Right renal cortex interstitium (tissue), 3 donors: ENCODE results near the gene FGF7. TPM values are rescaled to one million over a fixed set of nuclear protein-coding genes. Genes with fewer than 3 reads are reported as not detected.
A peak's percentile ranks its signal among the peaks of the same experiment; 100 is the strongest.
"Not testable (repeated sequence)": the region's sequence is repeated elsewhere in the genome, so short reads cannot be mapped to it uniquely, and the experiment has no call there.

ENCODE experiments used
- DNase-seq, 3 donors: peaks; one replicate each; pipeline ENCODE4 v3.0.0-alpha.2; 2013; ENCODE audit warnings: low read depth in 3 of 3, low spot score in 2 of 3
- polyA plus RNA-seq, 3 donors: library from polyadenylated mRNA; unstranded; fragments of 120-200 nt; gene quantifications; one replicate each; pipeline ENCODE4 v1.2.1, GENCODE V29; 2013; ENCODE audit not compliant: insufficient read length in 3 of 3

The FGF7 gene, protein sequence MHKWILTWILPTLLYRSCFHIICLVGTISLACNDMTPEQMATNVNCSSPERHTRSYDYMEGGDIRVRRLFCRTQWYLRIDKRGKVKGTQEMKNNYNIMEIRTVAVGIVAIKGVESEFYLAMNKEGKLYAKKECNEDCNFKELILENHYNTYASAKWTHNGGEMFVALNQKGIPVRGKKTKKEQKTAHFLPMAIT
- 10 to 100 TPM; 15.3 to 32.7 (median 31.2) TPM for polyA plus RNA-seq

DNA sequence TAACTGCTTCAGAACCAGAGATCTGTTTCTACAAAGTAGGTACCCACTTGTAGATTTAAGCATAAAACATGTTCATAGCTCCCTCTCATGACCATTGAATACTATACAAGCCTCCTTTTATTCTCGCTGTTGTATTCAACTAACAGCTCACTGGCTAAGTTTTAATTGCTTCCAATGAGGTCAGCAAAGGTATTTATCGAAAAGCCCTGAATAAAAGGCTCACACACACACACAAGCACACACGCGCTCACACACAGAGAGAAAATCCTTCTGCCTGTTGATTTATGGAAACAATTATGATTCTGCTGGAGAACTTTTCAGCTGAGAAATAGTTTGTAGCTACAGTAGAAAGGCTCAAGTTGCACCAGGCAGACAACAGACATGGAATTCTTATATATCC lies at the start of gene FGF7:
TSS of gene FGF7 (plus strand) at position 222 of the 400 bp plus-strand sequence. CDS start 1,056 bp downstream, outside the sequence.
- DNase-seq = no peak

DNA sequence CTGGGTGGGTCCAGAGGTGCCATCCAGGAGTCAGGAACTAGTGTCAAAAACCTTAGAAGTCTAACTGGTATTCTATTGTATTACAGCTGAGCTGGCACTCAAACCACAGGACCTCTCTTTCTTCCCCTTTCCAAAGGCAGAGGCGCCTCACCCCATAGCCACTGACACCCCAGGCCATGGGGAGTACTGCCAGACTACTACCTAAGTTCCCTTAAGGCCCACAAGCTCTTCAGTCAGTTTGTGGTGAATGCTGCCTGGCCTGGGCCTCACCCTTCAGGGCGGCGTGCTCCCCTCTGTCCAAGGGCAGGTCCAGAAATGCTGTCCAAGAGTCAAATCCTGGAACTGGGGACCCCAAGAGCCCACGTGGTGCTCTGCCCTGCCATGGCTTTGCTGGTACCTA lies 43.0 kb upstream of the FGF7 start:
- DNase-seq = no peak

DNA sequence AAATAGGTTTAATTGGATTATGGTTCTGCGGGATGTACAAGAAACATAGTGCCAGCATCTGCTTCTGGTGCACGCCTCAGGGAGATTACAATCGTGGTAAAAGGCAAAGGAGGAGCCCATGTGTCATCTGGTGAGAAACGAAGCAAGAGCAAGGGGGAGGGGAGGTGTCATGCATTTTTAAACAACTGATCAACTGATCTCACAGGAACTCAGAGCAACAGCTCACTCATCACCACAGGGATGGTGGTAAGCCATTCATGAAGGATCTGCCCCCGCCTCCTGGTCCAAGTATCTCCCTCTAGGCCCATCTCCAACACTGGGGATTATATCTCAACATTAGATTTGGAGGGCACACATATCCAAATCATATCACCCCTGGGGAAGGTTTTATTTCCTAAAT lies 42.1 kb upstream of the FGF7 start:
- DNase-seq = no peak

DNA sequence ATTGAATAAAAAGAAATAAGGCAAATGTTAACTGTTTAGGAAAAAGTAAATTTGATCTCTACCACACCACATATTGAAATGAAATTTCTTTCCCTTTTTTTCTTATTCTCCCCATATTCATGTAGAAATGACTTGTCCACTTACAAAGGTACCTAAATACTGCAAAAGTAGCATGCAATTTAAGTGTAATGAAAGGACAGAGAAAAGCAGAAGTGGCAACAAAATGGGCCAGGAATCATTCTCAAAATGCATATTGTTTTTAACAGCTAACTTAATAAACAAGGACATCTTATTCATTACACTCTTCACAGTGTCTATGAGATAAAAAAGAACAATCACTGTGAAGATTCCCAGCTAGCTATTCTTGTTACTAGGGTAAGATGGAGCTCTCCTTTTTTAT lies 40.6 kb upstream of the FGF7 start:
- DNase-seq = no peak

DNA sequence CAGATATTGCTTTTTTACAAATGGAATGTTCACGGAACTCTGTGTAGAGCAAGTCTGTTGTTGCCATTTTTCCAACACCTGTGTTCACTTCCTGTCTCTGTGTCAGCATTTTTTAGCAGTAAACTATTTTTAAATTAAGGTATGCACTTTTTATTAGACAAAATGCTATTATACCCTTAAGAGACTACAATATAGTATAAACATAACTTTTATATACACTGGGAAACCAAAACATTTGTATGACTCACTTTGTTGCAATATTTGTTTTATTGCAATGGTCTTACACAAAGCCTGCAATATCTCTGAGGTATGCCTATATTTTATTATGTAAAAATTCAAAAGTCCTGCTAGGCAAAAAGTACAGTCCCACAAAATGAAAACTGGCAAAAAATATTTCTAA lies 39.8 kb upstream of the FGF7 start:
- no peak for DNase-seq

DNA sequence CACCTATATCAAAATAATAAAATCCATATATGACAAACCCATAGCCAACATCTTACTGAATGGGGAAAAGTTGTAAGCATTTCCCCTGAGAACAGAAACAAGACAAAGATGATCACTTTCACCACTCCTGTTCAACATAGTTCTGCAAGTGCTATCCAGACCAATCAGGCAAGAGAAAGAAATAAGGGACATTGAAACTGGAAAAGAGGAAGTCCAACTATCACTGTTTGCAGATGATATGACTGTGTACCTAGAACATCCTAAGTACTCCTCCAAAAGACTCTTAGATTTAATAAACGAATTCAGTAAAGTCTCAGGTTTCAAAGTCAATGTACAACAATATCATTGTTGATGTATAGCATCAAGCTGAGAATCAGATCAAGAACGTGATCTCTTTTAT lies 35.6 kb upstream of the FGF7 start:
- no peak for DNase-seq

DNA sequence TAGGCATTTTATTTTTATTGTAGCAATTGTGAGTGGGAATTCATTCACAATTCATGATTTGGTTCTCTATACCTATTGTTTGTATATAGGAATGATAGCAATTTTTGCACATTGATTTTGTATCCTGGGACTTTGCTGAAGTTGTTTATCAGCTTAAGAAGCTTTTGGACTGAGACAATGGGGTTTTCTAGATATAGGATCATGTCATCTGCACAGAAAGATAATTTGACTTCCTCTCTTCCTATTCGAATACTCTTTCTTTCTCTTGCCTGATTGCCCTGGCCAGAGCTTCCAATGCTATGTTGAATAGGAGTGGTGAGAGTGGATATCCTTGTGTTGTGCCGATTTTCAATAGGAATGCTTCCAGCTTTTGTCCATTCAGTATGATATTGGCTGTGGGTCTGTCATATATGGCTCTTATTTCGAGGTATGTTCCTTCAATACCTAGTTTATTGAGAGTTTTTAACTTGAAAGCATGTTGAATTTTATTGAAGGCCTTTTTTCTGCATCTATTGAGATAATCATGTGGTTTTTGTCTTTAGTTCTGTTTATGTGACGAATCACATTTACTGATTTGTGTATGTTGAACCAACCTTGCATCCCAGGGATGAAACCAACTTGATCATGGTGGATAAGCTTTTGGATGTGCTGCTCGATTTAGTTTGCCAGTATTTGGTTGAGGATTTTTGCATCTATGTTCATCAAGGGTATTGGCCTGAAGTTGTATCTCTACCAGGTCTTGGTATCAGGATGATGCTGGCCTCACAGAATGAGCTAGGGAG lies 20.3 kb upstream of the FGF7 start:
- not testable (repeated sequence) for DNase-seq

DNA sequence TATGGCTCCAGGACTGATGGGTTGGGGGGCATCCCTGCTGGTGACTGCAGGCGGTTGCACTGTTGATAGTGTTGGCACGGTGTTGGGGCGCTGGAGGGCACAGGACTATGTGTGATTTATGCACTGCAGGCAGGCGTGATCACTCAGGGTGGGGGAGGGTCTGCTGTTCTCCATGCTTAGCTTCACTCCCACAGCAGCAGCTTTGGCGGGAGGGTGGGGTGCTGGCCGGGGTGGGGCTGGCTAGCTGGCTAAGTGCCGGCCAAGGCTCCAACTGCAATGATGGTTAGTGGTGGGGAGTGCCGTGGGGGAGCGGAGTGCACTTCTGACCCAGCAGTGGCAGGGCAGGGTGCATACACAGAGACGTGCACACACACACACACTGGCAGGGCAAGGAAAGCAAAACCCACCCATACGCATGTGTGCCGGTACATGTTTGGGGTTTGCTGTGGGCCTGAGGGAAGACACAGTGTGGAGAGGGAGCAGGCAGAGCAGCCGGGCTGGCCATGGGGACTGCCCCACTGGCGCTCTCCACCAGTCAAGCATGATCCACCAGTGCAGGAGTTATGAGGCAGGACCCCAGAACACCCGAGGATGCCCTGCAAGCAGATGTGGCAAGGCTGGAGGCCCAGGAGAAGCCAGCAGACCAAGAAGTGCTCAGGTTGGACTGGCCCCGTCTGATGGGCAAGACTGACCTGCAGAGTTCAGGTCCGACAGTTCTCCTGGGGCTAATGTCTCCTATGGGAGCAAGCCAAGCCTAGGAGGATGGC lies 16.5 kb upstream of the FGF7 start:
- DNase-seq = no peak

DNA sequence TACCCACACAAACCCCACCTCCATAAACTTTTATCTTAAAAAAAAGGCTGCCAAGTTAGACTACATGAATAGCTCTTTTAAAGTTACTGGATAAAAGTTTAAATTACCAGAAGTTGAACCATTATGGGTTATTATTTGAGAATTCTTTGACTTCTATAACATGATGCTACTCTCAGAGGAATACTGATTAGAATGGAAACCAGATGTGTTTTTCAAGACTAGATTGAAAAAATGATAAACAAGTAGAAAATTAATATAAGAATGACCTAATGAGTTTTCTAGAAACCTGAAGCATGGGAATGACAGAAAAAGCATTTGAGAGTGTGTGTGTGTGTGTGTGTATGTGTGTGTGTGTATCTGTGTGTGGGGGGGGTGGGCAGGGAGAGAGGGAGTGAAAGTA lies 12.4 kb upstream of the FGF7 start:
- DNase-seq = no peak

DNA sequence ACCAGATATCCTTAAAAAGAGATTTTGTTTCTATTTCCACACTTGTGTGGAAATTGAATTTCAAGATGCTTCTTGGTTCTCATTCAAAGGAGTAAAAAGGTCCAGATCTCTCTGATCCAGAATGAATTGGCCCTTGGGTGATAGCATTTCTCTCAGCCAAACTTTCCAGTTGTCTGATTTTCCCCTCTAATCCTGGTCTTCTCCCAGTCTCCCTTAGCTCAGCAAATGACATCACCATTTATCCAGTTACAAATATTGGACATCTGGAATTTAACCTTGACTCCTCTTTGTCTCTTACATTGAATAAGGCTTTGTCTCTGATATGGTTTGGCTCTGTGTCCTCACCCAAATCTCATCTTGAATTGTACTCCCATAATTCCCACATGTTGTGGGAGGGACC lies 10.2 kb upstream of the FGF7 start:
- DNase-seq = no peak

DNA sequence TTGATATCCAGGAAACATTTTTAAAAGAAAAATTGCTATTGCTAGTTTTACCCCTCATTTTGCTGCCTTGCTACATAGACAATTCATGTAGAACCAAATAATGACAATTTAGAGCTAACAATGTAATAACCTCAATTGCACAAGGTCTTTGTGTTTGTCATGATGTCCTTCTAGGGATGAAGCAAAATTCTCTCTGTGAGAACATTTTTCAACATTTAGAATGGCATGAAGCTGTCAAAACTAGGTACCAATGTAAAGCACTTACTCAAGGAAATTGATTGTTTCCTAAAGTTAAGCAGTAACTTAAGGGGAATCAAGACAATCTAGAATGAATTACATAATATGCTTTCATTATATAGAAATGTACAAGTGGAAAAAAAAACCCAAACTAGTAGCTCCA lies 7.9 kb upstream of the FGF7 start:
- DNase-seq = no peak

DNA sequence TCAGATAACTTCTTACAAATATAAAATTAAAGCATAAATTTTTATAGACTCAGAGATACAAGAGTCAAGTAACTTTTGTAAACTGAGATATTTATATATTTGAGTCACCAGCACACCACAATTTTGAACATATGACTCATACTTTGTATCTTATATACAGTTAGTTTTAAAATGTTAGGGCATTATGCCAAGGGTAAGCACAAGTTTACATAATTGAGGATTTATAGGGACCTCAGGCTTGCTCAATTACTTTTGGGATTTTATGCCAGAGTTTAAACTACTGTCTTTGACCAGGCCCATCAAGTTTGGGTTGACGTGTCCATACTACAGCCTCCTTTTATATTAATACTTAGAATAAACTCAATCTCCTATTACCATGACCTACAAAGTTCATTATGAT lies 7.4 kb upstream of the FGF7 start:
- no peak for DNase-seq

DNA sequence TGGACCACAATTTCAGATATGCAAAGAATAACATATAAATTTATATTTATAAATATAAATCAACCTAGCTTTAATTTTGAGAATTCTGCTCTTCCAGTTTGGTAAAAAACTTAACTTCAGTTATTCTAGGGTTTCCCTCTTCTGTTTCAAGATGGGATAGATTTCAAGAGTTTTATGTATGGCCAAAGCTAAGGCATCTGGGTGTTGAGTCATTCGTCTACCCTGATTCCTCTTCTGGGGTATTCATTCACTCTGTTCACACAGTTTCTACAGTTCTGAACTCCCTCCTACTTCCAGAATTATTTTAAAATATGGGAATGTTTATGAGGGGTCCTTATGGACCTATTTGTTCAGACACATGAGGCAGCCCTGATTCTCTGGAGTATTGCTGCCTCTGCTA lies 4.2 kb upstream of the FGF7 start:
- no peak for DNase-seq

DNA sequence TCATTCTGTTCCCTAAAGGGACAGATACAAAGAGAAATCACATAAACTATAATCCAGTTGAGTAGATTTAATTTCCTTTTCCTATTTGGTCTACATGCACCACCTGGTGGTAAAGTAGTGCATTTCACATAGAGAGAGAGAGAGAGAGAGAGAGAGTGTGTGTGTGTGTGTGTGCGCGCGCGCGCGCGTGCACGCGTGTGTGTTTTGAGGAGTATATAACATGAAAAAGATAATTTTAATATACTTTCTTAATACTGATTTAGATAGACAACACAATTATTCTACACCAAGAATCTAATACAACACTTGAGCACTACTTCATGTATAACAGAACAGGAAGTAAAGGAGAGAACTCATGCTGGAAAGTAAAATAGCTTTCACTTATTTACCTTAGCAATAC lies 1.1 kb upstream of the FGF7 start:
- DNase-seq = peak in 1 of 3 donors; percentile 44

DNA sequence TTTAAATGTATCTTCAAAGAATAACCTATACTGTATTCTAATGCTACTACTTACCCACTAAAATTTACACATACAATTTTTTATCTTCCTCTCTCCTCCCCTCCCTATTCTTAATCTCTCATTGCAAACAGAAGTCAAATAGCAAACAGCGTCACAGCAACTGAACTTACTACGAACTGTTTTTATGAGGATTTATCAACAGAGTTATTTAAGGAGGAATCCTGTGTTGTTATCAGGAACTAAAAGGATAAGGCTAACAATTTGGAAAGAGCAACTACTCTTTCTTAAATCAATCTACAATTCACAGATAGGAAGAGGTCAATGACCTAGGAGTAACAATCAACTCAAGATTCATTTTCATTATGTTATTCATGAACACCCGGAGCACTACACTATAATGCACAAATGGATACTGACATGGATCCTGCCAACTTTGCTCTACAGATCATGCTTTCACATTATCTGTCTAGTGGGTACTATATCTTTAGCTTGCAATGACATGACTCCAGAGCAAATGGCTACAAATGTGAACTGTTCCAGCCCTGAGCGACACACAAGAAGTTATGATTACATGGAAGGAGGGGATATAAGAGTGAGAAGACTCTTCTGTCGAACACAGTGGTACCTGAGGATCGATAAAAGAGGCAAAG lies 984 bp downstream of the FGF7 start:
- DNase-seq = no peak

DNA sequence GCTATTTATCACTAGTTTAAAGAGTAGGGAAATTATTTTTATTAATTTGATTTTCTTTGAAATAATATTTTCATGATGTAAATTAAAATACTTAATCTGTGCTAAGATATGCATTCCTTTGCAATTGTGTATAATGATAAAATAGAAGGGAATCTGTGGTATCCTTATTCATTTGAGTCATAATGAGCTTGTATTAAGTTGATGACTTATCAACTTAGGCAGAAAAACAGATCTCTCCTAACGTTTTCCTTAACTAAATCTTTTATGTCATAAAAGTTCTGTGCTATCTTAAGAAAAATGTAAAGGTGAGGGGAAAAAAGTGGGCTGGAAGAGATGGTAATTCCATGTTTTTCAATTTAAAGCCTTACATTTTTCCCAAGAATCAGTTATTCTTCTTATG lies 1.9 kb downstream of the FGF7 start:
- no peak for DNase-seq

DNA sequence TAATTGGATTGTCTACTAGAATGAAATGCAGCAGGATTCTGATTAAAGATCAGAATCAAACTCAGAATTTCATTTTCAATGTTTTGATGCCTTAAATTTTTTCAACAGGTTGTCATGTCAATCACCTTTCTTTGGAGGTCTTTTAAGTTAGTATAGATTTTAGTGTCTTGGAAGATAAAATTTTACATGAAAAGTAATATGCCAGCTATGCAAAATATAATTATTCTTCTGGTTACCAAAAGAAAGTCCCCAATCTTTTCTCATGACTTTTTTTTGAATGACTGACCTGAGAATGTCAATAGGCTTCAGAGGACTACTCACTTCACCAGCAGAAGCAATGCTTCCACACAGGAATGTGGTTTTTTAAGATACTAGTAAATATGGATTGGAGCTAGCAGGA lies 4.3 kb downstream of the FGF7 start:
- no peak for DNase-seq

DNA sequence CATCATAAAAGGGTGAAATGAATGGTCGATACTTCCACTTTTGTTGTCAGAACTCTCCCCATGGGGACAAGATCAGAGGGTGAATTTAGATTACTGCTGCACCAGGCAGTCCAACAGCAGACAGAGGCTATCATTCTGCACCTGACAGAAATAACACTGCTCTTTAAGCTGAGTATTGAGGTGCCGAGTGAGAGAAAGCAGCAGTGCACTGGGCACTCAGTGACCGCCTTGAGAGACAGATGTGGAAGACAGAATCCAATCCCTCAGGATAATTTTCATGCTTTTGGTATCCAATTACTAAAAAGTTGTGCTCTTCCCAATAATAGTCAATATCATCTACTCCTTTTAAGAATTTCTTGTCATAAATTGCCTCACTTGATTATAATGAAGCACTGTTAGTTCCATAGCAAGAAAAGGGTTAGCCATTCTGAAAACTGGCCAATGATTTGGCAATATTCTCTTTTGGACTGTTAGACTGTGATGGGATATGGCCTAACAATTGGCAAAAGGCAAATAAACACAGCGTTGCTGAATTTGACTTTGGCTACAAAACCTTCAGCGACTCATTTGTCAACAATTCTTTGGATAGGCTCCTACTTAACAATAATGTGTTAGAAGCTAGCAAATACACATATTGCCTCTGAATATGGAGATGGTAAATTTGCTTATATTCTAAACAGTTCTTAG lies 5.5 kb downstream of the FGF7 start:
- DNase-seq = no peak

DNA sequence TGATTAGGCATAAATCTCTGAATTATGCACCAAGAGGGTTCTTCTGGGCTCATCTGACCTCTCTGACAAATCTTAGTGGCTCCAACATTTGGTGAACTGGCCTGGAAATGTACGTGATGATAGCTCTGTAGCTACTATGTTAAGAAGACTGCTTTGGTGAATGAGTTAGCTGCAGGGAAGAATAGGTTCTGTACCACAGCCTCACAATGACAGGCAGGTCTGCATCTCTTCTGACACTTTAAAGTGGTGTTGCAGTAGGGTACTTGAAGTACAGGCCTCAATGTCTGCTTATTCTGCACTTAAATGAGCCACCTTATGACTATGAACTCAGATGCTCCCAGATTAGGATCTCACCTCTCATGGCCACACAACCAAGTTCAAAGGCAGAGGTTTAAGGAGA lies 7.0 kb downstream of the FGF7 start:
- DNase-seq = no peak

DNA sequence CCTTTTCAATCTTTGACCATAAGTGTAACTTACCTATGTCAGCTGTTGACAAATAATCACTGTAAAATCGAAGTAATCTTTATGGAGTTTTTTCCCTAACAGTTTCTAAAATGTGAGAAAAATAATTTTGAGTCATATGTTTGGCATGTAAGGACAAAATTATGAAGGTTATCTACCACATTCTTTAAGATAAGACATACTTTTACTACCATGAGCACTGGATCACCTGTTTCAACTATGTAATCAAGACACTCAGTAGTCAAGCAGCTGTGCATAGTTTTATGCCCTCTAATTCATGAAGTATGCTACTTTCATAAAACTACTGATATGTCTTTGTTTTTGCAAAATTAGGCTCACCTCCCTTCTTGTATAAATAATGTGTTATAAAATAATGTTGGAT lies 12.1 kb downstream of the FGF7 start:
- no peak for DNase-seq

DNA sequence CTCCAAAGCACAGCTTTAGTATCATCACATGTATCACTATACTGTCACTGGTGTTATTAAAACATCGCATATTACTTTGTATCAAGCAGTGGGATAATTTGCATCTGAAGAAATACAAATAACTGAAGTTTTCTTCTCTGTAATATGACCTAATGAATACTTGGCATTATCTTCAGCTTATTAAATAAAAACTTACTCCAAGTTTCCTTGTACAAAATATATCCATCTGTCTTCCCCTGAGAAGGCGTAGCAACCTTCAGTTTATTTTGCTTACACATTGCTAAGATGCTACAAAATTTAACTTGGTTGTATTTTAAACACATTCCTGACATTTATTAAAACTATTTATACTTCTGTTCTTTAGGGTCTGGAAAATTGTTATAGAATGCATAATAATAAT lies 13.7 kb downstream of the FGF7 start:
- no peak for DNase-seq
